Mucosa of stomach (tissue), 1 donor: ENCODE results near the gene MLXIPL.
"Not testable (repeated sequence)": the region's sequence is repeated elsewhere in the genome, so short reads cannot be mapped to it uniquely, and the experiment has no call there.

Experiments
- H3K27me3 ChIP-seq: one replicate; pipeline ENCODE4 v1.7.0; 2013; ENCODE audit warnings: mild to moderate bottlenecking, low read length; ENCODE audit not compliant: control insufficient read depth, insufficient read depth
- H3K36me3 ChIP-seq: one replicate; pipeline ENCODE4 v1.7.0; 2013; ENCODE audit warnings: low read length; ENCODE audit not compliant: control insufficient read depth, insufficient read depth
- H3K4me1 ChIP-seq: one replicate; pipeline ENCODE4 v1.7.0; 2013; ENCODE audit warnings: mild to moderate bottlenecking, low read length; ENCODE audit not compliant: control insufficient read depth, insufficient read depth
- H3K4me3 ChIP-seq: one replicate; pipeline ENCODE4 v1.7.0; 2013; ENCODE audit warnings: low read length
- H3K9ac ChIP-seq: one replicate; pipeline ENCODE4 v1.7.0; 2013; ENCODE audit warnings: mild to moderate bottlenecking, low read length, moderate library complexity
- H3K9me3 ChIP-seq: one replicate; pipeline ENCODE4 v1.7.0; 2013; ENCODE audit warnings: mild to moderate bottlenecking, low read length, moderate library complexity; ENCODE audit not compliant: control insufficient read depth
- donor health status: Pancreatic carcinoma.

Gene MLXIPL

DNA sequence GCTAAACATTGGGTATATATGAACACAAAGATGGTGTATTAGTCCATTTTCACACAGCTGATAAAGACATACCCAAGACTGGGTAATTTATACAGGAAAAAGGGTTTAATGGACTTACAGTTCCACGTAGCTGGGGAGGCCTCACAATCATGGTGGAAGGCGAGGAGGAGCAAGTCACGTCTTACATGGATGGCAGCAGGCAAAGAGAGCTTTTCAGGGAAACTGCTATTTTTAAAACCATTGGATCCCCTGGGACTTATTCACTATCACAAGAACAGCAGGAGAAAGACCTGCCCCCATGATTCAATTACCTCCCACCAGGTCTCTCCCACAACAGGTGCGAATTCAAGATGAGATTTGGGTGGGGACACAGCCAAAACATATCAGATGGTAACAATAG, 31.0 kb upstream of the MLXIPL start:
- H3K36me3 ChIP-seq, H3K4me1 ChIP-seq, H3K9ac ChIP-seq, H3K9me3 ChIP-seq, H3K4me3 ChIP-seq: not testable (repeated sequence)
- H3K27me3 ChIP-seq: peaks cover 12% of the 10 kb centered on the region

DNA sequence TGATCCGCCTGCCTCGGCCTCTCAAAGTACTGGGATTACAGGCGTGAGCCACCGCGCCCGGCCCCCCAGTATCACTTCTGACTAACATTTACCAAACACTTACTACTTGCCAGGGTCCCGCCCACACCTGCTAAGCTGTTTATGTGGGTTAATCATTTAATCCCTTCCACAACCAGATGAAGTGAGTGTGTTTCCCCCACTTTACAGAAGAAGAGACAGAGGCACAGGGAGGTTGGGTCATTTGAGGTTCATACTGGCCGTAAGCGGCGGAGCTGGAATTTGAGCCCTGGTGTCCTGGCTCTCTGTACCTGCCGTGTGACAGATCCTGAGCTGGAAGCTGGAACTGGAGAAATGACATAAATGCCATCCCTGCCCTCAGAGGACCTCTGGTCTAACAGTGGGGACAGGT, 28.2 kb upstream of the MLXIPL start:
- Histone ChIP-seq H3K9me3 (no peaks in the 10 kb centered on the region), H3K27me3 (peaks cover 31% of the 10 kb centered on the region), H3K4me3 (no peak overlapping the region), H3K9ac (no peak overlapping the region), H3K4me1 (peaks cover under 1% of the 10 kb centered on the region), H3K36me3 (no peaks in the 10 kb centered on the region)

DNA sequence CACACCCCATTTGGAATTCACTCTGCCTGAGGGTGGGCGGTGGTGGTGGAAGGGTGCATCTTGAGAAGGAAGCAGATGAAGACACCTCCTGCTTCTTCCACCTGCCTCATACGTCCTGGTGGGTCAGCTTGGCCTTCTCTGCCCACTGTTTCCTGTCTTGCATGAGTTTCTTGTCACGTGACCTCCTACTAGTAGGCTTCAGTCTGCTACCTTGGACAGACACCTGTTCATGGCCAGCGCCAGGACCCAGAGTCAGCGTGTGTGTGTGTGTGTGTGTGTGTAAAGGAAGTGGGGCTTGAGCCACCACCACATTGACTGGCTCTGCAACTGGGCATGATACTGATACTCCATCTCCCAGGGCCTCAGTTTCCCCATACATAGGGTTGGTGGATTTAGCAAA, 26.2 kb upstream of the MLXIPL start:
- Histone ChIP-seq H3K27me3 (peaks cover 51% of the 10 kb centered on the region), H3K9ac (no peak overlapping the region), H3K9me3 (no peaks in the 10 kb centered on the region), H3K36me3 (no peaks in the 10 kb centered on the region), H3K4me3 (no peak overlapping the region), H3K4me1 (peaks cover 4% of the 10 kb centered on the region)

DNA sequence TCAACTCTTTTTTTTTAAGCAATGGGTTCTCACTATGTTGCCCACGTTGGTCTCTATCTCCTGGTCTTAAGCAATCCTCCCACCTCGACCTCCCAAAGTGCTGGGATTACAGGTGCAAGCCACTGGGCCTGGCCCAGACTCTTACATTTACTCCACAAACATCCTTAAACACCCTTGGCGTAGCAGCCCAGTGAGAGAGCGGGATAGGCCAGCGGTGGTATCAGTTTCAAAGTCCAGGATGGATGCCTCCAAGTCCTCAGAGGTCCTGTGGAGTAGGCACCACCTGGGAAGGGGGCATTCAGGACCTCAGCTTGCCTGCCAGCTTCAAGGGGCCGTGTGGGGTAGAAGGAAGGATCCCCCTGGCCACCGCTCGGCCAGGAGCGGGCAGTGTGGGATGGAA, 25.3 kb upstream of the MLXIPL start:
- Histone ChIP-seq H3K4me1 (peaks cover 4% of the 10 kb centered on the region), H3K4me3 (no peak overlapping the region), H3K27me3 (peaks cover 54% of the 10 kb centered on the region), H3K36me3 (no peaks in the 10 kb centered on the region), H3K9ac (no peak overlapping the region), H3K9me3 (no peaks in the 10 kb centered on the region)

DNA sequence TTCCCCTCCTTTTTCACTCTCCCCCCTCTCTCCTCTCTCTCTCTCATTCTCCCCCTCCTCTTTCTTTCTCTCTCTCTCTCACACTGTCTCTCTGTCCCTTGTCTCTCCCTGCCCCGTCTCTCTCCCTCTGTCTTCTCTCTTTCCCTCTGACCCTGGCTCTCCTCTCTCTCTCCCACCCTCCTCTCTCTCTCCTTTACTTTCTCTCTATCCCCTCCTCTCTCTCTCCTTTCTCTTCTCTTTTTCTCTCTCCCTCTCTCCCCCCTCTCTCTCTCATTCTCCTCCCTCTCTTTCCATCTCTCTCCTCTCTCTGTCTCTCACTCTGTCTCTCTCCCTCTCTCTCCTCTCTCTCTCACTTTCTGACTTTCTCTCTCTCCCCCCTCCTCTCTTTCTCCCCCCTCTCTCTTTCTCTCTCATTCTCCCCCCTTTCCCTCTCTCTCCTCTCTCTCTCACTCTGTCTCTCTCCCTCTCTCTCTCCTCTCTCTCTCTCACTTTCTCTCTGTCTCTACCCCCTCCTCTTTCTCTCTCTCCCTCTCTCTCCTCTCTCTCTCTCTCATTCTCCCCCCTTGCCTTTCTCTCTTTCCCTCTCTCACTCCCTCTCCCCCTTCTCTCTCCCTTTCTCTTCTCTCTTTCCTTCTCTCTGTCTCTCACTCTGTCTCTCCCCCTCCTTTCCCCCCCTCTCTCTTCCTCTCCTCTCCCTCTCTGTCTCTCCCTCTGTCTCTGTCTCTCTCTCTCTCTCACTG, 24.4 kb upstream of the MLXIPL start:
- peaks cover 54% of the 10 kb centered on the region for H3K27me3 ChIP-seq
- H3K9ac ChIP-seq: no peak overlapping the region
- no peaks in the 10 kb centered on the region for H3K36me3 ChIP-seq
- no peaks in the 10 kb centered on the region for H3K9me3 ChIP-seq
- H3K4me1 ChIP-seq: peaks cover 4% of the 10 kb centered on the region
- H3K4me3 ChIP-seq: no peak overlapping the region

DNA sequence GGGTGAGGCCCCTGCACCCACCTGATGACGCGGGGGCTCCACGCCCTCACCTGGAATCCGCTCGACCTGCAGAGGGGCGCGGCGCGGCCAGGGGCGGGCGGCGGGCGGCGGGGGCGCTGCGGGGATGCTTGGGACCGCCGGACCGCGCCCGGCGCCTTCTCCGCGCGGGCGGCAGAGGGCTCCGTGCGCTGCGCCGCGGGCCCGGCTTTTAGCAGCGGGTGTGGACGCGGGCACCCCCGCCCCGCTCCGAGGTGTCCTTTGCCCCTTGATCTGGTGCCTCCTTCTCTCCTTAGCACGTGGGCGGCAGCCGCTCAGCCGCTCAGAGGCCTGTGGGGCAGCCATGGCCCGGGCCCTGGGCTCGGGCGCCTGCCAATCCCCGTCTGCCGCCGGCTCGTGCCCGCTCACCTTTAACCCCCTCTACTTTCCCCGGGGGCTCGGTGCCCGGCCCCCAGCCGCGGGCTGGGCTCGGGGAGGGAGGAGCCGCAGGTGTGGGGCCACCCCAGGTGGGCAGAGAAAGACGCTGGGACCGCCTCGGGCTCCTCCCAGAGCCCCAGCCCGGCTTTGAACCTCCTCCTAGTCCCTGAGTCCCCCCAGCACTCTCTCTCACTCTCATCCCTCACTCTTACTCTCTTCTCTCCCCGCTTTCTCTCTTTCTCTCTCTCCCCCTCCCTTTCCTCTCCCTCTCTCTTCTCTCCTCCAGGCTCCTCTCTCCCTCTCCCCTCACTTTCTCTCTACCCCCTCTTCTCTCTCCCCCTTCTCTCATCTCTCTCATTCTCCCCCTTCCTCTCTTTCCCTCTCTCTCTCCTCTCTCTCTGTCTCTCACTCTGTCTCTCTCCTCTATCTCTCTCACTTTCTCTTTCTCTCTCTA, 23.6 kb upstream of the MLXIPL start:
- H3K27me3 ChIP-seq: peaks cover 57% of the 10 kb centered on the region
- H3K9ac ChIP-seq: no peak overlapping the region
- H3K9me3 ChIP-seq: no peaks in the 10 kb centered on the region
- H3K36me3 ChIP-seq: no peaks in the 10 kb centered on the region
- peaks cover 4% of the 10 kb centered on the region for H3K4me1 ChIP-seq
- H3K4me3 ChIP-seq: no peak overlapping the region

DNA sequence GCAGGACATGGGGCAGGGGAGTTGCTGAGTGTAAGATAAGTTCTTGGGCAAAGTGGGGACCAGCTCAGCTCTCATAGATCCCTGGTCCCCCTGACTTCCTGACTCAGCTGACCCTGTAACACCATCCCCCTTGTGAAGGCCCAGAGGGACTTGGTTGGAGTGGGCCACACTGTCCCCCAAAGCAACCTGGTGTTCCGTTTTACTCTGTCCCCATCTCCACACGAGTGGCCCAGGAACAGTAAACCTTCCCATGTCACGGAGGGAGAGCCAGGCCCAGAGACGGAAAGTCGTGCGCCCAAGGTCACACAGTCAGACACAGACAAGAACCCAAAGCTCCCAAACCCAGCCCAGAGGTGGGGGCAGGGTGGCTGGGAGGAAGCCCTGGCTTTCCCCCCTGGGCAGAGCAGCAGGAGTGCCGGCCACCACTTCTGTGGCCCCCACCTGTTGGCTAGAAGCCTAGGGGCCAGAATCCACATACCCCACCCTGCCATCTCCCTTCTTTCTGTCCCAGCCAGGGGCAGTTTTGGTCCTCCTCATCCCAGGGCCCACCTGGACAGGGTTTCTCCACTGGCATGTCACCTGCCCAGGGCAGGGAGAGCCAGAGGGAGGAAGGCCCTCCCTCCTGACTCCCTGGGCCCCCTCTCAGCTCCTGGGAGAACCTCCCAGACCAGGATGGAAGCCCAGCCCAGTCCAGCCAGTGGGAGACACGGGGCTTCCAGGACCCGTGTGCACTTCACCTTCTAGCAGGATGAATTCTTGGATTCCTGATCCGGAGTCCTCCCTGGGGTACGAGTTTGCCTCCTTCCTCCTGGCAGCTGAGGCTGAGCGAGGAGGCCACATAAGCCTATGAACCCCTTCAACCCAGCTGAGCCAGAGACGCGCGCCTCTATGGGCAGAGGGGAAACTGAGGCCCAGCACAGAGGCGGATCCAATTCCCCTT, 22.7 kb upstream of the MLXIPL start:
- no peak overlapping the region for H3K9ac ChIP-seq
- peaks cover 54% of the 10 kb centered on the region for H3K27me3 ChIP-seq
- H3K4me1 ChIP-seq: peaks cover 4% of the 10 kb centered on the region
- H3K36me3 ChIP-seq: no peaks in the 10 kb centered on the region
- H3K4me3 ChIP-seq: no peak overlapping the region
- H3K9me3 ChIP-seq: no peaks in the 10 kb centered on the region

DNA sequence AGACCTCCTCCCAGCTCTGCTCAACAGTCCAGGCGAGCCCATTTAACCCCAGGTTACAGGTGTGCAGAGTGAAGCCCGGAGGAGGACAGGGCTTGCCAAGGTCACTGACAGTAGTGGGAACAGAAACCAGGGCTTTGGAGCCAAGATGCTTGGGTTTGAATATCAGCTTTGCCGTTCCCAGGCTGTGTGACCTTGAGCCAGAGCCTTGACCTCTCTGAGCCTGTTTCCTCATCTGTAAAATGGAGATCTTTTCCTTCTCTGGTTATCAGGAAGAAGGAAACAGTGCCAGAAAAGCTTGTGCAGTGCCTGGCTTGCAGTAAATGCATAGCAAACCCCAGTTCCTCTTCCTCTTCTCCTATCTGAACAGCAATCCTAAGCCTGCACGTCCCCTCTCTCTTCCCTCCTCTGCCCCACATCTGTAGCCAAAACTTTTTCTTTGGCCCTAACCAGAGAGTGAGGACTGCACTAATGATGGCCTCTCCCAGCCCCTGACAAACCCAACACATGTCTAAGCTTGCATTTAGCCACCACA, 21.4 kb upstream of the MLXIPL start:
- H3K9ac ChIP-seq: no peak overlapping the region
- no peaks in the 10 kb centered on the region for H3K9me3 ChIP-seq
- no peaks in the 10 kb centered on the region for H3K36me3 ChIP-seq
- peaks cover 48% of the 10 kb centered on the region for H3K27me3 ChIP-seq
- peaks cover 4% of the 10 kb centered on the region for H3K4me1 ChIP-seq
- H3K4me3 ChIP-seq: no peak overlapping the region

DNA sequence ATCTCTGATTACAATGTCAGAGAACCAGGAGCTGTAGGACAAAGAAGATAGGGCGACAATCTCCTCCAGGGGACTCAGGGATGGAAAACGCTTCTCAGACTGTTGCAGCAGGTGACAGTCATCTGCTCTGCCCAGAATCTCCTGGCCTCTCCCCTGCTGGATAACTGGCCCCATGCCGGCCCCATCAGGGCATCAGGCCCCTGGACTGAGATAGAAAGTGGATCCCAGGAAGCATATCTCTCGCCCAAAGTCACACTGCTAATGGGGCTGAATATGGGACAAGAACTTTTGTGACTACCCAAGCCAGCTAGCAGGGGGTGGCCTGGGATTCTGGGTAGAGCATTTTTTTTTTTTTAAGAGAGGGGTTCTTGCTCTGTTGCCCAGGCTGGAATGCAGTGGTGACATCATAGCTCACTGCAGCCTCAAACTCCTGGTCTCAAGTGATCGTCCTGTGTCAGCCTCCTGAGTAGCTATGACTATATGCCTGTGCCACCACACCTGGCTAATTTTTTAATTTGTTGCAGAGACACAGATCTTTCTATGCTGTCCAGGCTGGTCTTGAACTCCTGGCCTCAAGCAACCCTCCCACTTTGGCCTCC, 20.5 kb upstream of the MLXIPL start:
- peaks cover 46% of the 10 kb centered on the region for H3K27me3 ChIP-seq
- no peaks in the 10 kb centered on the region for H3K9me3 ChIP-seq
- H3K9ac ChIP-seq: no peak overlapping the region
- no peak overlapping the region for H3K4me3 ChIP-seq
- no peaks in the 10 kb centered on the region for H3K36me3 ChIP-seq
- peaks cover 4% of the 10 kb centered on the region for H3K4me1 ChIP-seq

DNA sequence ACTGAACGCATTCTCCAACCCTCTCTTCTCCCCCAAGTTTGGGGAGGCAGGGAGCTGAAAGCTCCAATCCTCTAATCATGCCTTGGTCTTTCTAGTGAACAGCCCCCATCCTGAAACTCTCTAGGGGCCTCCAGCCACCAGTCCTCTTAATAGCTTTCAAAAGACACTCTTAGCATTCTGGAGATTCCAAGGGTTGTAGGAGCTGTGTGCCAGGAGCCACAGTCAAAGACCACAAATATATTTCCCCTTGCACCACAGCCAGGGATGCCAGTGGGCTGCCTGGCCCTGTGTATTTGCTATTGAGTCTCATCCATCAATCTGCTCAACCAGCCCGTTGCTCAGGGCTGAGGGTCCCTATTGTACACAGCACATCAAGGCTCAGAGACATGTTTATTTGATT, 18.5 kb upstream of the MLXIPL start:
- Histone ChIP-seq H3K9ac (no peak overlapping the region), H3K4me3 (no peak overlapping the region), H3K4me1 (peaks cover 4% of the 10 kb centered on the region), H3K9me3 (no peaks in the 10 kb centered on the region), H3K27me3 (peaks cover 28% of the 10 kb centered on the region), H3K36me3 (no peaks in the 10 kb centered on the region)

DNA sequence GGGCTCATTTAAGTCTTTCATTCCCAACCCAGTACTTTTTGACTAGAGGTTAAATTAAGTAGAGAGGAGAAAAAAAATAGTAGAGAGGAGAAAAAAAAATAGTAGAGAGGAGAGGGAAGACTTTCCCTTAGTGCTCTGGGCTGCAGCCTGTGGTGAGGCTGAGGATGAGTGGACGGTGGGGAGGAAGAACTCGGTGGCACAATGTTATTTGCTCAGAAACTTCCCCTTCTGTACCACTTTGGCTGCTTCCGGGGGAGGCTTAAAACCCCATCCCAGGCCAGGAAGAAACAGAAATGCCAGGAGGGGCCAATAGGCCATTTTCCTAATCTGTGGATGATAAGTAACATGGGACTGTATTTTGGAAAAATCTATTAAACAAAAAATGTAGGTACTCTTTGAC, 14.6 kb upstream of the MLXIPL start:
- peaks cover 3% of the 10 kb centered on the region for H3K4me1 ChIP-seq
- H3K9me3 ChIP-seq: no peaks in the 10 kb centered on the region
- H3K4me3 ChIP-seq: no peak overlapping the region
- H3K36me3 ChIP-seq: no peaks in the 10 kb centered on the region
- H3K27me3 ChIP-seq: peaks cover 3% of the 10 kb centered on the region
- H3K9ac ChIP-seq: no peak overlapping the region
